Body of pancreas (tissue), 4 donors: Measurements from ENCODE around the gene VASH1. TPM values are rescaled to one million over a fixed set of nuclear protein-coding genes. Genes with fewer than 3 reads are reported as not detected.

Source experiments
- ATAC-seq: fragments of 150-250 bp; one replicate; pipeline ENCODE4 v1.9.1; 2016
- DNase-seq, 4 donors: peaks; one replicate each; pipeline ENCODE4 v3.0.0-alpha.2; 2019
- H3K27ac ChIP-seq, 4 donors: fragments of 200-600 bp; sonication (generic); 1 replicate in 3 of 4; 2 replicates in 1 of 4; pipeline versions ENCODE4 v1.5.1 to v1.6.1; 2016 to 2019; ENCODE audit warnings: mild to moderate bottlenecking in 1 of 4, mixed read lengths in 1 of 4, moderate library complexity in 1 of 4
- H3K27me3 ChIP-seq, 2 donors: fragments of 200-600 bp; sonication (generic); one replicate each; pipeline ENCODE4 v1.6.0; 2016; ENCODE audit warnings: mild to moderate bottlenecking in 1 of 2
- H3K36me3 ChIP-seq, 2 donors: fragments of 200-600 bp; sonication (generic); replicated peaks in 1 of 2; 2 replicates each; pipeline ENCODE4 v1.5.1; 2016; ENCODE audit warnings: low read depth in 2 of 2; ENCODE audit not compliant: insufficient read depth in 1 of 2
- H3K4me1 ChIP-seq: fragments of 200-600 bp; sonication (generic); one replicate; pipeline ENCODE4 v1.6.0; 2016
- H3K4me3 ChIP-seq, 2 donors: fragments of 200-600 bp; sonication (generic); 1 replicate in 1 of 2; 2 replicates in 1 of 2; pipeline ENCODE4 v1.5.1; 2016 to 2019
- H3K9me3 ChIP-seq, 3 donors: fragments of 200-600 bp; sonication (generic); 1 replicate in 2 of 3; 2 replicates in 1 of 3; pipeline ENCODE4 v1.5.1; 2016
- POLR2A ChIP-seq, 3 donors: fragments of 450-650 bp; IDR thresholded peaks; one replicate each; pipeline ENCODE4 v1.6.1; 2016; ENCODE audit warnings: antibody characterized with exemption in 3 of 3, mild to moderate bottlenecking in 2 of 3
- WGBS, 2 donors: methylation state at CpG; one replicate each; pipeline ENCODE4 v1.1.5; 2017; 5-methylcytosine and 5-hydroxymethylcytosine counted together
- intact Hi-C: fragments of 100-400 bp; cut with DNase I; formaldehyde crosslinking; loops from one replicate; pipeline ENCODE4 v1.15.1; 2023
- total RNA-seq, 2 donors: library from RNA; depleted of rRNA; stranded (reverse); fragments of >200 nt; gene quantifications; one replicate each; pipeline ENCODE4 v1.1.0, GENCODE V29; 2016
- TF ChIP-seq, protein P1 (sequence below), 7 experiments: fragments of 450-650 bp in 4 of 7; fragments of 200-600 bp in 3 of 7; sonication (generic) in 3 of 7; IDR thresholded peaks; one replicate each; pipeline ENCODE4 v1.5.1; 2016 to 2019; ENCODE audit warnings: antibody characterized with exemption in 7 of 7

Gene VASH1
- total RNA-seq, 2 donors from 2014 or later: 3.1 to 5.9 TPM

DNA sequence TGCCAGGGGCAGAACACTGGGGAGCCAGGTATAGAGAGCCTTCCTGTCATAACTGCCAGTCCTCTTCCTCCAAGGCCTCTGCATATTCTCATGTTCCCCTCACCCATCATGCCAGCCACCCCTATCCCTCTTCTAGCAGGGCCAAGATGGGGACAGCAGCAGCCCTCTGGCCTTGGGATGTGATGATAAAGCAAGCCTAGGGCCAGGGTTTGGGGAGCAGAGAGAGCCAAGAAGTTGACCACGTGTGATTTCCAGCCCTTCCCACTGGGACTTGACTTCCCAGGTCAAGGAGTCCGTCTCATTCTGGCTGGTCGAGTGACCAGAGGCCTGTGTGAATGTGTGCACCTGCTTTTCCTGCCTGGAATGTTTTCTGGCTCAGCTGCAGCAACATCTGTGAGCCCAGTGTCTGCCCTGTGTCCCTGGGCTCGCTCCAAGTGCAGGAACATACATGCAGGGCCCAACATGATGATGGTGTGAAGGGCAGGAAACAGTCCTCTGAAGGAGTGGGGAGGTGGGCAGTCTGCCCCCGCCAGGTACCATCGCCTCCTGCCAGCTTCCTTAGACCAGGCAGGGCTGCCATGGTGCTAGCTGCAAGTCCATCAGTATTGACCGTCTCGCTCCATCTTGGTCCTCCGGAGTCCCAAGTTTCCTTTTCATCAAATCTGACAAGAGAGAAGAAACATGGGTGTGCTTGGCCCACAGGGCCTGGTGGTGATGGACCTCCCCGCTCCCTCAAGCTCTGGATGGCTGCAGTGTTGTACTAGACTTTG lies 21.0 kb downstream of the VASH1 start:
- H3K36me3 ChIP-seq: peaks cover 0 to 9% of the 10 kb centered on the region in 2 donors
- H3K4me1 ChIP-seq: peaks cover 12% of the 10 kb centered on the region
- WGBS, 2 donors: 62 to 92% methylated on average over 7 to 10 of the region's 10 CpGs
- no peak overlapping the region for H3K4me3 ChIP-seq
- no peak for ATAC-seq
- no peaks in the 10 kb centered on the region for H3K27me3 ChIP-seq
- H3K27ac ChIP-seq: peak overlapping the region in 1 of 4 donors; percentile 5
- DNase-seq: peak in 2 of 4 donors; percentile 67 to 72
- H3K9me3 ChIP-seq: no peaks in the 10 kb centered on the region
- intact Hi-C loops: no loop called here
- no peak for TF ChIP-seq POLR2A (IDR thresholded peaks at IDR 0.05)
- TF ChIP-seq, protein P1, sequence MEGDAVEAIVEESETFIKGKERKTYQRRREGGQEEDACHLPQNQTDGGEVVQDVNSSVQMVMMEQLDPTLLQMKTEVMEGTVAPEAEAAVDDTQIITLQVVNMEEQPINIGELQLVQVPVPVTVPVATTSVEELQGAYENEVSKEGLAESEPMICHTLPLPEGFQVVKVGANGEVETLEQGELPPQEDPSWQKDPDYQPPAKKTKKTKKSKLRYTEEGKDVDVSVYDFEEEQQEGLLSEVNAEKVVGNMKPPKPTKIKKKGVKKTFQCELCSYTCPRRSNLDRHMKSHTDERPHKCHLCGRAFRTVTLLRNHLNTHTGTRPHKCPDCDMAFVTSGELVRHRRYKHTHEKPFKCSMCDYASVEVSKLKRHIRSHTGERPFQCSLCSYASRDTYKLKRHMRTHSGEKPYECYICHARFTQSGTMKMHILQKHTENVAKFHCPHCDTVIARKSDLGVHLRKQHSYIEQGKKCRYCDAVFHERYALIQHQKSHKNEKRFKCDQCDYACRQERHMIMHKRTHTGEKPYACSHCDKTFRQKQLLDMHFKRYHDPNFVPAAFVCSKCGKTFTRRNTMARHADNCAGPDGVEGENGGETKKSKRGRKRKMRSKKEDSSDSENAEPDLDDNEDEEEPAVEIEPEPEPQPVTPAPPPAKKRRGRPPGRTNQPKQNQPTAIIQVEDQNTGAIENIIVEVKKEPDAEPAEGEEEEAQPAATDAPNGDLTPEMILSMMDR (IDR thresholded peaks at IDR 0.05): no peak

DNA sequence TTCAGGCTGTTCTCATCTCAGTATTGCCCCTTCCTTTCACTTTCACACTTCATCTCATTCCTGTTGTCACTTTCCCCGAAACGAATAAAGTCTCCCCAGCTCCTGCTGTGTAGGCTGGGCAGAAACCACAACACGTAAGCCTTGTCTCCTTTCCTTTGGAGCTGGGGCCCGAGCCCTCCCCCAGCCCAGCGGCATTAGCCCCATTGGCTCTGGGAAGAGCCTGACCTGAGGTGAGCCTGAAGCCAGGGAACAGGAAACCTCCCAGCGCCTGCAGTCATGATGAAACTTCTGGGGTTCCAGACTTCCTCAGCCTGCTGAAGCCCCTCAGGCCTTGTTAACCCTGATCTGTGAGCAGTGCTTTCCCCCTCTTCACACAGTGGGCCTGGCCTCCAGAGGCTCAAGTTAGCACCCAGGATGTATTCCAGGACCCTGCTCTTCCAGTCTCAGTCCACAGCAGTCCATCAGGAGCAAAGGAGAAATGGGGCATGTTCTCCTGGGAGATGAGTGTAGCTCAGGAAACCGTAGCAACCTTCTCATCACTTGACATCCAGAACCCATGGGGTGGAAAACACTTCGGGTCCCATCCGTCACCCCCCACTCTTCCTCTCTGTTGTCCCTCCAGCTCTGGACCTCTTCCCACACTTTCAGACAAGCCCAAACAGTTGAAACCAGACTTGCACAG lies 21.8 kb downstream of the VASH1 start:
- TF ChIP-seq, protein P1 (IDR thresholded peaks at IDR 0.05): no peak
- TF ChIP-seq POLR2A (IDR thresholded peaks at IDR 0.05): no peak
- H3K9me3 ChIP-seq: no peaks in the 10 kb centered on the region
- no peak overlapping the region for H3K27ac ChIP-seq
- ATAC-seq: no peak
- peaks cover 3 to 14% of the 10 kb centered on the region in 2 donors for H3K36me3 ChIP-seq
- H3K27me3 ChIP-seq: no peaks in the 10 kb centered on the region
- intact Hi-C loops: no loop called here
- DNase-seq: peak in 1 of 4 donors; percentile 6
- H3K4me3 ChIP-seq: no peak overlapping the region
- 53 to 76% methylated on average over 7 to 9 of the region's 9 CpGs for WGBS, 2 donors
- peaks cover 12% of the 10 kb centered on the region for H3K4me1 ChIP-seq

DNA sequence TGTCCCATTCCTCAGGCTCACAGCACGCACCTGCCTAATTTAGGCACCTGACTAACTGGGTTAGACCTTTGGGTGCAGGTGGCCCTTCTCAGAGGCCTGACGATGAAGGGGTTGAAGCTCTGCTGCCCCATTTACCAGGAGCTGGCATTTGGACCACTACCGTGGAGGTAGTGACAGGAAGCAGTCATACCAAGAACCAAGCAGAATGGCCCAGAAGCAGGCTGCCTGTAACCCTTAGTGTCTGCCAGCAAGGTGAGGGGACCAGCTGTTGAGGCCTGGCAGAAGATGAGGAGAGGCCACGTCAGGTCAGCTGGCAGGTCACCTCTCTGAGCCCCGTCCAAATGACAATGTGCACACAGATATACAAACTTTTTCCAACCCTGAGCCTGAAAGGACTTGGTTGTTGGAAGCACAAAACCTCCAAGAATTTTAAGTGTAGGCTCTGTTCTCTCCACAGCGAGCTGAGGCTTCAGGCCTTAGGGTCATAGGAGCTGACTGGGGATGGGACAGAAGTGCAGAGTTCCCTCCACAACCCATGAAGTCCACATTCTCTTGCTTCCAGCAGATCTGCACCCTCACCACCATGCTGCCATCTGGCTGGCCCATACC lies 23.1 kb downstream of the VASH1 start:
- no peak for ATAC-seq
- DNase-seq: no peak
- peaks cover 12 to 22% of the 10 kb centered on the region in 2 donors for H3K36me3 ChIP-seq
- TF ChIP-seq, protein P1 (IDR thresholded peaks at IDR 0.05): no peak
- no peak for TF ChIP-seq POLR2A (IDR thresholded peaks at IDR 0.05)
- no peak overlapping the region for H3K27ac ChIP-seq
- intact Hi-C loops: no loop called here
- H3K27me3 ChIP-seq: no peaks in the 10 kb centered on the region
- 65 to 69% methylated on average over 2 to 6 of the region's 6 CpGs for WGBS, 2 donors
- H3K4me1 ChIP-seq: peaks cover 12% of the 10 kb centered on the region
- H3K4me3 ChIP-seq: no peak overlapping the region
- H3K9me3 ChIP-seq: no peaks in the 10 kb centered on the region

DNA sequence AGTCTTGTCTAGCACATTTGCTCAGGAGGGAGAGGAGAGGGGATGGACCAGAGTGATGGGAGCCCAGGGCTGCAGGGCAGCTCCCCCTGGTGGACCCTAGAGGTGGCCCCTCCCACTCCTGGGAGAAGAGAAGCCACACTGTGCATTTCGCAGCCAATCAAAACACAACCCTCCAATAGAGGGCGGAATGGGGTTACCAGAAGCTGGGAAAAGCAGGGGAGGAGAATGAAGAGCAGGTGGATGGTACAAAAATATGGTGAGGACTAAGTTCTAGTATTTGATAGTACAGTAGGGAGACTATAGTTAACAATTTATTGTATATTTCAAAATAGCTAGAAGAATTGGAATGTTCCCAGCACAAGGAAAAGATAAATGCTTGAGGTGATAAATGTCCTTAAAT lies 23.6 kb downstream of the VASH1 start:
- H3K36me3 ChIP-seq: peaks cover 12 to 23% of the 10 kb centered on the region in 2 donors
- 21 to 56% methylated on average over 2 of the region's 2 CpGs for WGBS, 2 donors

More for the DNA sequence above, 23.6 kb downstream of the VASH1 start:
- intact Hi-C loops: no loop called here
- peak; percentile 84 for ATAC-seq
- H3K27me3 ChIP-seq: no peaks in the 10 kb centered on the region
- H3K27ac ChIP-seq: no peak overlapping the region
- no peaks in the 10 kb centered on the region for H3K9me3 ChIP-seq
- DNase-seq: peak; percentile 61 to 83 (median 76)
- no peak overlapping the region for H3K4me3 ChIP-seq
- peaks cover 12% of the 10 kb centered on the region for H3K4me1 ChIP-seq
- TF ChIP-seq, protein P1 (IDR thresholded peaks at IDR 0.05): peak; percentile 53 to 85 (median 74)
- TF ChIP-seq POLR2A (IDR thresholded peaks at IDR 0.05): no peak
